Fibroblast of upper back skin (primary cell): ENCODE results near the gene CTCF.
A peak's percentile ranks its signal among the peaks of the same experiment; 100 is the strongest.

Experiments
- DNase-seq: peaks from one replicate; pipeline ENCODE4 v3.0.0-alpha.2; 2013

The CTCF gene

DNA sequence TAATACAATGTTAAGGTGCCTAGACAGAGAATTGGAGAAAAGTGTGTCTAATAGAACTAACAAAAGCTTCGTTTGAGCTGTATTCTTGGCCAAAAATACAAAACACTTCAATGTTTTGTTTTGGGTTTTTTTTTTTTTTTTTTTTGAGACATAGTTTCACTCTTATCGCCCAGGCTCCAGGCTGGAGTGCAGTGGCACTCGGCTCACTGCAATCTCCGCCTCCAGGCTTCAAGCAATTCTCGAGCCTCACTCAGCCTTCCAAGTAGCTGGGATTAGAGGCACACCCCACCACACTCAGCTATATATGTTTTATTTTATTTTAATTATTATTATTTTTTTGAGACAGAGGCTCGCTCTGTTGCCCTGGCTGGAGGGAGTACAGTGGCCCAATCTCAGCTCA is 44.3 kb downstream of the CTCF start:
- DNase-seq: no peak

DNA sequence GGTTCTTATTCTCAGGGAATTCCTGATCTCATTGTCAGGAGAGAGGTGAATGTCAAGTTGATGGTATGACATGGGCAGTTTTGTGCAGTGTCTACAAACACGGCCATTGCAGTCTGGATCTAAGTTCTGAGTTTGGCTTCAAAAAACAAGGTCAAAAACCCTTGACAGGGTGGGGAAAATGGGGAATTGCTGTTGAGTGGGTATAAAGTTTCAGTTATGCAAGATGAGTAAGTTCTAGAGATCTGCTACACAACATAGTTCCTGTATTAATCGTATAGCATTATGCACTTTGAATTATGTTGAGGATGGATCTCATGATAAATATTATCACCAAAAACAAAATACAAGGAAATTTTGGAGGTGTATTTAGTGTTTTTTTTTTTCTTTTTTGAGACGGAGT is 46.0 kb downstream of the CTCF start:
- no peak for DNase-seq

DNA sequence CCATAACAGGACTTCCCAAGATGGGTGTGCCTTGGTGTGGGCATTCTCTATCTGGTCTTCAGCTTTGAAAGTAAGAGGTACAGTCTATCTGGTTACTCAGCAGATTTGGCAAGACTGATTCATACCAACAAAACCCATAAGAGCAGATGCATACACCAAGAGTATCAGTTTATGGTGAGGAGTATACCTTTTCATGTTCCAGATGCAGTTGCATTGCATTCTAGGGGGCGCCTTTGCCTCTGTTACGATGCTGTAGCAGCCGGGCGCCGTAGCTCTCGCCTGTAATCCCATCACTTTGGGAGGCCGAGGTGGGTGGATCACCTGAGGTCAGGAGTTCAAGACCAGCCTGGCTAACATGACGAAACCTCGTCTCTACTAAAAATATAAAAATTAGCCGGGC is 51.5 kb downstream of the CTCF start:
- DNase-seq: no peak

- no peak for DNase-seq
Measured at GRCh38 chr16:67628216-67628615, 65.9 kb downstream of the CTCF start.

DNA sequence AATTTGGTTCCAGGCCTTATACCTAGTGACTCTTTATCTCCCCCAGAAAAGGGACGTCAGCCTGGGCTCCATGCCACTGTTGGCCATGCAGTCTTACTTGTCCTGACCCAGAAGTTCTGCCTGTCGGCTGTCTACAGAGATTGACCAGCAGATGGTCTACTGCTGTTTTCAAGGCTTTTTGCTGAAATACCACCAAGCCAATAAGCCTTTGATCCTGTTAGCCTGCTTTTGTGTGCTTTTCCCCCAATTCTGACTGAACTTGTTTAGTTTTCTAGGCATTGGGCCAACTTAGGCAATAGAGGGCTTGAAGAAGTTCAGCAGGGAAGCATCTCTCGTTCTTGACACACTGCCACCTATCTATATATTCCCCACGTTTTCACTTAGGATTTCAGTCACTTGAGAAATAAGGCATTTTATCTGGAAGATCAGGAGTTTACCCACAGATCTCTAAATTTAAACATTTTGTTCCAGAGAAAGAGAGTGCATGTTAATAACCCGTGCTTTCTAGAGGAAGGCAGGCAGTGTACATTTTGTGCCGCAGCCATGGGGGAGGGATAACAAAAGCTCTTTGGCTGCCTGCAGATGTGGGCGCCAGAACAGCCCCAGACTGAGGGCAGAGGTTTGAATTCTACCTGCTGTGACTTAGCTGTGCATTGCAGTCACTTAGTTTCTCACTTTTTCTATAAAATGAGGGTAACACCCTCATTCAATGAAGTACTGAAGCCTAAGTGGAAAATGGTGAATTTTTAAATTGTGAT is 70.3 kb downstream of the CTCF start:
- peak; percentile 39 for DNase-seq

DNA sequence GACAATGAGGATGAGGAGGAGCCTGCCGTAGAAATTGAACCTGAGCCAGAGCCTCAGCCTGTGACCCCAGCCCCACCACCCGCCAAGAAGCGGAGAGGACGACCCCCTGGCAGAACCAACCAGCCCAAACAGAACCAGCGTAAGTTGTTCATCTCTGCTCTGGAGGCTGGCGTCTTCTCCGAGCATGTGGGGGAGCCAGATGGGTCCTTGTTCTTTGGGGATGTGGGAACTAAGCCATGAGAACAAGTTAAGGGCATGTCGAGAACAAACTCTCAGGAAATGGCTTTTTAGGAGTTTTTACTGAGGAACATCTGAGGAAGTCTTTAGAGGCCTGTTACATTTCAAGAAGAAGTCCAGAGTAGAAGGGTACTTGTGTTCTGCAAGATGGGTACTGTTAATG is 74.4 kb downstream of the CTCF start:
- no peak for DNase-seq

- no peak for DNase-seq
Measured at GRCh38 chr16:67637625-67638024, 75.3 kb downstream of the CTCF start.

DNA sequence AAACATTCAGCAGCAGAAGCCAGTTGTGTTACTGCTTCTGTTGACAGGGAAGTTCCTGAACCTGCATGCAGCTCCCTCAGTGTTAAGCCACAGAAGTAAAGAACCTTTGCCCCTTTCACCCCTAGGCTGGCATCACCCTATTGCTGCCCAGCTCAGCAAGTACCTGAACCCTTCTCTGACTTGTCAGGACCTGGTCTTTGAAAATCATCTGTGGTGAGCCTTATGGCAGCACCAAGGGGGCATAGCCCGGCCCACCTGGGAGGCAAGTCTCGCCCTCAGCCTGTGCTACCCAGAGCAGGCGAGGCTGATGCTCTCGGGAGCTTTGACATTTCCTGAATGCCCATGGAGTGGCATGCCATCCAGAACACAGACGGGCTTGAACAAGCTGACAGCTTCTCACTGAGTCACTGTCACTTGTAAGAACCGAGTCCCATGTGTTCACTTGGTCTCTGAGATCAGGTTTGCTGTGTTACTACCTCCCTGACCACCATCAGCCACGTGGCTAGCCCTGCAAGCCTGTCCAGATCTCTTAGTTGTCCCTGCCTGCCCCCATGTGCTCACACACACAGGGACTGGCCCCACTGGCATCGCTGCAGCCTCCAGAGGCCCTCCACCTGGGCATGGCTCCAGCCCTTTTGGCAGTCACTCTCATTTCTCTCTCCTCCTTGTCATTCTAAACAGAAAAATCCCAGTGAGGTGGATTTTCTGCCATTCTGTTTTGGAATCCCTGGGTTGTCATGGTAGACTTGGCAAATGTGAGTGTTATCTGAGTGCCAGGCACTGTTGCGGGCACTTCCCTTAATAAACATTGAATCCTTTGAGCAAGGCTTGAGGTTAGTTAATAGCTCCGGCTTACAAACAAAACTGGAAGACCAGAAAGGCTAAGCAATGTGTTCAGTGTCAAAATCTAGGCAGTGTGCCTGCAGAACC is 79.7 kb downstream of the CTCF start:
- DNase-seq: no peak

DNA sequence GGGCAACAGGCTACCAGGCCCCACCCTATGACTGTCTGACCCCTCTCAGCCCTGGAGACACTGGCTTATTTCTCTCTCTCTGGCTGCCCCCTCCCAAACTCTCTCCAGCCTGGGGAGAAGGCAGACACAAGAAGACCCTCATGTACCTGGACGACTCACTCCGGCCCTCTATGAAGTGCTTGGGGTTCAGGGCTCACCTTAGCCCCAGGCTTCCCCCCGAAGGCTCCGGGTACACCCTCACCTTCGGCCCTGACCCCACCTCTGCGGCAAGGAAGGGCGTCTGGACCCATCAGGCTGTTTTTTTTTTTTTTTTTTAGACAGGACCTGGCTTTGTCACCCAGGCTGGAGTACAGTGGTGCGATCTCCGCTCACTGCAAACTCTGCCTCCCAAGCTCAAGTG is 81.7 kb downstream of the CTCF start:
- DNase-seq: no peak

- DNase-seq: no peak
Measured at GRCh38 chr16:67645397-67646121, 83.2 kb downstream of the CTCF start.

DNA sequence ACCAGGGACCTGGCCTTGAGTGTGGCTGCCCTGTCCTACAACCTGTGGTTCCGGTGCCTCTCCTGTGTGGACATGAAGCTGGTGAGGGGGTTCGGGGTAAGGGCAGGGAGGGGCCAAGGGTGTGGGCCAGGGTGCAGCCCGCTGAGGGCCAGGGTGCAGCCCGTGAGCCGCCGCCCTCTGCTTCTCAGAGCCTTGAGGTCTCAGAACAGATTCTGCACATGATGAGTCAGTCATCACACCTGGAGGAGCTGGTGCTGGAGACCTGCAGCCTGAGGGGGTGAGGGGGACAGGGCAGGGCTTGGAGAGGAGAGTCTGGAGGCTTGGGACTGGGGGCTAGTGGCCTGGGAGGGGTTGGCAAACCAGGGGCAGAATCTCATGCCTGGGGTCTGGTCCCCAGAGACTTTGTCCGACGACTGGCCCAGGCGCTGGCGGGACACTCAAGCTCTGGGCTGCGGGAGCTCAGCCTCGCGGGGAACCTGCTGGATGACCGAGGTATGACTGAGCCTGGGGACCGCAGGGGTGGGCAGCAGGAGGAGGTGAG is 84.9 kb downstream of the CTCF start:
- DNase-seq: no peak

GRCh38 chr16:67647681-67648080 is 85.4 kb downstream of the CTCF start:
- DNase-seq: no peak

GRCh38 chr16:67648088-67648763 is 85.9 kb downstream of the CTCF start:
- DNase-seq: no peak

DNA sequence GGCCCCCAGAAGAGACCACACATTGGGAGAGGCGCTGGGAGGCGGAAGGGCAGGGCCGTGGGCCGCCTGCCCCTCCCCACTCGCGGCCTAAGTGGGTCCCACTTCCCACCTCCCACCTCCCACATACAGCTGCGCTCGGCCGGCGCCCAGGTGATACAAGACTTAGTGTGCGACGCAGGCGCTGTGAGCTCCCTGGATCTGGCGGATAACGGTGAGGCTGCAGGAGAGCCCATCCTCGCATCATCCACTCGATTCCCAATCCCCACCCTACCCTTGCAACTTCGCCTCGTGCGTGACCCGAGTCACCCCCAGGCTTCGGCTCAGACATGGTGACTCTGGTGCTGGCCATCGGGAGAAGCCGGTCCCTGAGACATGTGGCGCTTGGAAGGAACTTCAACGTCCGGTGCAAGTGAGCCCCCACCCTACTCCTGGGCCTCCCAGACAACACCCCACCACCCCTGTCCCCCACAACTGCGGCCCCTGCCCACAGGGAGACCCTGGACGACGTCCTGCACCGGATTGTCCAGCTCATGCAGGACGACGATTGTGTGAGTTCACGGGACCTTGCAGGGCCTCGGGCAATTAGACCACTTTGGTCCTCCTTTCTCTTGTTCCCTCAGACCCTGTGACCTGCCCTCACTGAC is 86.6 kb downstream of the CTCF start:
- no peak for DNase-seq

DNA sequence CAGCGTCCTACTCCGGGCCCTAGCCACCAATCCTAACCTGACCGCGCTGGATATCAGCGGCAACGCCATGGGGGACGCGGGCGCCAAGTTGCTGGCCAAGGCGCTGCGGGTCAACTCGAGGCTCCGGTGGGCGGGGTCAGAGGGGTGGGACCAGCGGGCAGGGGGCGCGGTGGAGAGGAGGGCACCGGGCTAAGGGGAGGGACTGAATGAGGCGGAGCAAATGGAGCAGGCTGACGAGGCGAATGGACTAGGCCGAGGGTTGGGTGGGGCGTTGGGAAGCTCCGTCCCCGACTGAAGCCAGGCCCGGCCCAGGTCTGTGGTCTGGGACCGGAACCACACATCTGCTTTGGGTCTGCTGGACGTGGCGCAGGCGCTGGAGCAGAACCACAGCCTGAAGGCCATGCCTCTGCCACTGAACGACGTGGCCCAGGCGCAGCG is 87.2 kb downstream of the CTCF start:
- no peak for DNase-seq

GRCh38 chr16:67650023-67650422 is 87.7 kb downstream of the CTCF start:
- DNase-seq: no peak

- no peak for DNase-seq
Measured at GRCh38 chr16:67651039-67651438, 88.7 kb downstream of the CTCF start.

DNA sequence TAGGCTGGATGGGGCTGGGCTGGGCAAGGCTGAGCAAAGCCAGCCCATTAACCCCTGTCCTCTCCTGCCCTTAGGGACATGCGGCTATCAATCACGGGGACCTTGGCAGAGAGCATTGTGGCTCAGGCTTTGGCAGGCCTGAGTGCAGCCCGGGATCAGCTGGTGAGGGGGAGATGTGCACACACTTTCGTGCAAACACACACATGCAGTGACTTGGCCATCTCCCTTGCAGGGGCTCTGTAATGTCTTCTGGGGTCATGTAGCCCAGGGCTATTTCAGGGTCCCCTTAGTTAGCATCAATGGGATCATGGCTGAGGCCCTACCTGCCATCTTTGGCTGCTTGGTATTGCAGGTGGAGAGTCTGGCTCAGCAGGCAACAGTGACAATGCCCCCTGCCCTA is 89.5 kb downstream of the CTCF start:
- no peak for DNase-seq

GRCh38 chr16:67652578-67653127 is 90.3 kb downstream of the CTCF start:
- no peak for DNase-seq

DNA sequence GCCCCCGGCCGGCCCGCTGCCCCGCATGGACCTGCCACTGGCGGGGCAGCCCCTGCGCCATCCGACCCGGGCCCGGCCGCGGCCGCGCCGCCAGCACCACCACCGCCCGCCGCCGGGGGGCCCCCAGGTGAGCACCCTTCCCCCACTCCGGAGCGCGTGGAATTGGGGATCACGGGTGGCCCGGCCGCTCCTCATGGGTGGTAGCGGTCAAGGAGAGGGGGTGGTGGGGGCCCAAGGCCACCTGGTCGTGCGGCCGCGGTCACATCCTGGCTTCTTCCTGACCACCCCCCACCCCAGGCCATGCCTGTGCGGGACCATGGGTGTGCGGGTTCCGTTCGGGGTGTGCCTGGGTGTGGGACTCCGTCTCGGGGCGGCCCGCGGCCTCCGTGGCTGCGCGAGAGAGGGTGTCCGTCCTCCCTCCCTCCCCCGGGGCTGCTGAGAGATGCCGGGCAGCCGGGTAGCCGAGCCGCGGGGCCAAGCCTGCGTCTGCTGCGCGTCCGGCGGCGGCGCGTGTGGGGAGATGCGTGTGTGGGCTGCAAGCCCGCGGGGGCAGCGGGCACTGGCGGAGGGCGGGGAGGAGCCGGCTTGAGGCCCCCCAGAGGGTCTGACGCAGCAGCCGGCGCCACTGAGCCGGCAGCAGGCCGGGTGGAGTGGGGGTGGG is 90.9 kb downstream of the CTCF start:
- peak; percentile 20 for DNase-seq

GRCh38 chr16:67653789-67654402 is 91.6 kb downstream of the CTCF start:
- DNase-seq: no peak
